GM10266 (cell line): ENCODE data around the gene ST8SIA5.

ENCODE experiments used
- DNase-seq: peaks from one replicate; pipeline ENCODE4 v3.0.0; 2012; ENCODE audit errors: extremely low spot score
- CTCF ChIP-seq: IDR thresholded peaks from 2 replicates; pipeline ENCODE4 v1.5.1; 2012; ENCODE audit warnings: mild to moderate bottlenecking, low read depth; ENCODE audit not compliant: control insufficient read depth, insufficient read depth; ENCODE audit errors: missing control alignments

The ST8SIA5 gene

GRCh38 chr18:46712406-46712805 is 44.4 kb downstream of the ST8SIA5 start:
- no peak for DNase-seq
- no peak for TF ChIP-seq CTCF

- no peak for TF ChIP-seq CTCF
- no peak for DNase-seq
These were observed 45.4 kb downstream of the ST8SIA5 start for GRCh38 chr18:46711444-46711863.

GRCh38 chr18:46706968-46707367 is 49.9 kb downstream of the ST8SIA5 start:
- DNase-seq, result no peak

GRCh38 chr18:46705521-46705920 is 51.3 kb downstream of the ST8SIA5 start:
- no peak for DNase-seq
- no peak for TF ChIP-seq CTCF

More at GRCh38 chr18:46706968-46707367, 49.9 kb downstream of the ST8SIA5 start:
- no peak for TF ChIP-seq CTCF

GRCh38 chr18:46704816-46705215 is 52.0 kb downstream of the ST8SIA5 start:
- no peak for DNase-seq
- no peak for TF ChIP-seq CTCF

- DNase-seq, result no peak
- no peak for TF ChIP-seq CTCF
These were observed 52.7 kb downstream of the ST8SIA5 start for GRCh38 chr18:46704189-46704588.

- no peak for TF ChIP-seq CTCF
- no peak for DNase-seq
These were observed 54.4 kb downstream of the ST8SIA5 start for GRCh38 chr18:46702471-46702870.
